ENCODE data around the gene NRXN3. TPM values are rescaled to one million over a fixed set of nuclear protein-coding genes. Genes with fewer than 3 reads are reported as not detected.

NRXN3 gene
- total RNA-seq, 4 donors from 2014 or later = 4.1 to 11.9 (median 5.8) TPM

DNA sequence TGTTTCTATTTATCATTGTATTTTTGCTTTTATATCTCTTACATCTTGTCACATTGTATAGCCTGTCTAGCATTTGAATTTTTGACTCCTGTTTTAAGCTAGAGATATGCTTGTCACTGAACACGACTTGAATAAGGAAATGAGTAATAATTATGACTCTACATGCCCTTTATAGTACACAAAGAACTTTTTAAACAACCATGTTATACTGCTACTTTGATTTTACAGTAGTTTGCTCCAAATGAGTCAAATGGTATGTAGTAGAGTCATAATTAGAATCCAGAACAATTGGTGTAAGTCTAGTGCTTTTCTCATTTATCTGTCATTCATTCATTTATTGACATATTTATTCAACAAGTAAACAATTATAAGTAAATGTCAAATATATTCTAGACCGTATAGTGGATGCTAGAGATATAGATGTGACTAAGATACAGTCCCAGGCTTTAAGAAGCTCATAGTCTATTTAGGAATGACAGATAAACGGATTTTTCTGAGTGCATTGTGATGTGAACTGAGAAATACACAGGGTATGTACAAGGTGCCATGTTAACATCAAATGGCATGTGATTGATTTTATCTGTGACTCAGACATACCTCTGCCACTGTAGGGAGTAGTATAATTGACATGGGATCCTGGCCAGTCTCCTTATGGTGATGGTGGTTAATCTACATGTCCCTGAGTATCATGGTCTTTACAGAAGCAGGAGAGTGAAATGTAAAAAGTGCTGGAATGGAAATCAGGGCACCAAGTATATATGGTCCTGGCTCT is 1241.4 kb downstream of the NRXN3 start:
- no peak for DNase-seq
- no peaks in the 10 kb centered on the region for H3K36me3 ChIP-seq
- H3K27ac ChIP-seq = no peak overlapping the region
- intact Hi-C loops (cut with DNase I; ENCODE audit: low total_unique reads) (loop anchor here (5.0 kb wide), 1 partner anchor 1089 kb away; no protein-coding TSS in a partner anchor), in situ Hi-C loops (cut with MboI; ENCODE audit: low pct_ligation_motif_present in 1 of 4, low pct_unique_long_range_greater_than_20kb in 1 of 4, low sequenced_read_pairs in 3 of 4) (no loop called here)
- no peaks in the 10 kb centered on the region for H3K27me3 ChIP-seq
- no peaks in the 10 kb centered on the region for H3K9me3 ChIP-seq
- TF ChIP-seq EP300 (IDR thresholded peaks at IDR 0.05; ENCODE audit: low read depth) (no peak), POLR2A (IDR thresholded peaks at IDR 0.05) (no peak), CTCF (IDR thresholded peaks at IDR 0.05) (no peak), POLR2AphosphoS5 (IDR thresholded peaks at IDR 0.05) (no peak)
- H3K4me1 ChIP-seq = no peaks in the 10 kb centered on the region
- H3K4me3 ChIP-seq = no peak overlapping the region
- 49 to 59% methylated on average over 3 of the region's 3 CpGs for WGBS, 2 donors (ENCODE audit: low coverage in 1 of 2)

DNA sequence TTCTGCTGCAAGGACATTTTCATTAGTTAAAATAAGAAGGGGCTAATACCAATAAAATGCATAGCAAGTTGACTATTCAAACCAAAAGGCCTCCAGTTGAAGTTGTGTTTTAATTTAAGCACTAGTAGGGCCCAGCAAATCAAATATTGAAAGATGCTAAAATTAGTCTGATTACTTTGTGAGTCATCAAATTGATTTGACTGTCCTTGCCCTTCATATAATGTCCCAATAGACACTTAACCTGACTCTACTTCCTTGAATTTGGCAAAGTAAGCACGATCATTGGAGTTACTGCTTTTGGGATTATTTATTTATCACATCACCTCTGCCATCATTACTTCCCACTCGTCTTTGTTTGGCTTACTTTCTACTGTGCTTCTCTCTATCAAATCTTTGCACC is 1242.6 kb downstream of the NRXN3 start:
- no peaks in the 10 kb centered on the region for H3K9me3 ChIP-seq
- H3K4me3 ChIP-seq = no peak overlapping the region
- no peak for TF ChIP-seq POLR2A (IDR thresholded peaks at IDR 0.05)
- no peak for TF ChIP-seq EP300 (IDR thresholded peaks at IDR 0.05; ENCODE audit: low read depth)
- TF ChIP-seq POLR2AphosphoS5 (IDR thresholded peaks at IDR 0.05) = no peak
- TF ChIP-seq CTCF (IDR thresholded peaks at IDR 0.05) = no peak
- no peak overlapping the region for H3K27ac ChIP-seq
- 34 to 72% methylated on average over 2 of the region's 2 CpGs for WGBS, 2 donors (ENCODE audit: low coverage in 1 of 2)
- in situ Hi-C loops (cut with MboI; ENCODE audit: low pct_ligation_motif_present in 1 of 4, low pct_unique_long_range_greater_than_20kb in 1 of 4, low sequenced_read_pairs in 3 of 4) (no loop called here), intact Hi-C loops (cut with DNase I; ENCODE audit: low total_unique reads) (loop anchor here (5.0 kb wide), 1 partner anchor 1091 kb away; no protein-coding TSS in a partner anchor)
- H3K4me1 ChIP-seq = no peaks in the 10 kb centered on the region
- no peaks in the 10 kb centered on the region for H3K27me3 ChIP-seq
- H3K36me3 ChIP-seq = no peaks in the 10 kb centered on the region
- DNase-seq = no peak

- WGBS, 2 donors (ENCODE audit: low coverage in 1 of 2) = 91 to 100% methylated on average over 3 to 4 of the region's 4 CpGs
- in situ Hi-C loops (cut with MboI; ENCODE audit: low pct_ligation_motif_present in 1 of 4, low pct_unique_long_range_greater_than_20kb in 1 of 4, low sequenced_read_pairs in 3 of 4) = no loop called here
- DNase-seq = no peak
Observed at GRCh38 chr14:79413734-79414428, 1243.7 kb downstream of the NRXN3 start.

More at GRCh38 chr14:79413734-79414428, 1243.7 kb downstream of the NRXN3 start:
- H3K36me3 ChIP-seq = no peaks in the 10 kb centered on the region
- intact Hi-C loops (cut with DNase I; ENCODE audit: low total_unique reads) = loop anchor here (5.0 kb wide), 1 partner anchor 1092 kb away; no protein-coding TSS in a partner anchor
- H3K27me3 ChIP-seq = no peaks in the 10 kb centered on the region
- H3K9me3 ChIP-seq = no peaks in the 10 kb centered on the region
- no peak overlapping the region for H3K4me3 ChIP-seq
- TF ChIP-seq EP300 (IDR thresholded peaks at IDR 0.05; ENCODE audit: low read depth) (no peak), POLR2AphosphoS5 (IDR thresholded peaks at IDR 0.05) (no peak), CTCF (IDR thresholded peaks at IDR 0.05) (no peak), POLR2A (IDR thresholded peaks at IDR 0.05) (no peak)
- no peaks in the 10 kb centered on the region for H3K4me1 ChIP-seq
- H3K27ac ChIP-seq = no peak overlapping the region
